Esophagus squamous epithelium (tissue), 4 donors: Measurements from ENCODE around the gene NID2.

Experiments used
- POLR2A ChIP-seq, 4 donors: fragments of 450-650 bp; IDR thresholded peaks; one replicate each; pipeline ENCODE4 v1.6.1; 2017; ENCODE audit warnings: antibody characterized with exemption in 4 of 4, mild to moderate bottlenecking in 4 of 4, moderate library complexity in 3 of 4
- TF ChIP-seq, protein P1 (sequence below), 6 experiments: fragments of 450-650 bp in 4 of 6; fragments of 200-600 bp in 2 of 6; sonication (generic) in 2 of 6; IDR thresholded peaks; one replicate each; pipeline ENCODE4 v1.5.1; 2016 to 2019; ENCODE audit warnings: antibody characterized with exemption in 6 of 6, mild to moderate bottlenecking in 4 of 6, moderate library complexity in 4 of 6

DNA sequence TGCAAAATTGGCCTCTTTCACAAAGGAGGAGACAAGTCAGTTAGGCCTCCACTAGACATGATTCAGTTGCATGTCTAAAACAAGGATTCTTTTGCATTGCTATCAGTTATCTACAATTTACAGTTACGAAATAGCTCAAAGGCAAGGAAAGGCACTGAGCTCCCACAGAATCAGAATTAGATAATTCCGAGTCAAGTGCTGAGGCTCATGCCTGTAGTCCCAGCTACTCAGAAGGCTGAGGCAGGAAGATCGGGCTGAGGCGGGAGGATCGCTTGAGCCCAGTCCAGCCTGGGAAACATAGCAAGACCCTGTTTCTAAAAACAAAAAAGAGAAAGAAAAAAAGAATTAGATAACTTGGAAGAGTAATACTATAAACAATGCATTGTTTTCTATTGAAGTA, 91.8 kb downstream of the NID2 start:
- TF ChIP-seq, protein P1, sequence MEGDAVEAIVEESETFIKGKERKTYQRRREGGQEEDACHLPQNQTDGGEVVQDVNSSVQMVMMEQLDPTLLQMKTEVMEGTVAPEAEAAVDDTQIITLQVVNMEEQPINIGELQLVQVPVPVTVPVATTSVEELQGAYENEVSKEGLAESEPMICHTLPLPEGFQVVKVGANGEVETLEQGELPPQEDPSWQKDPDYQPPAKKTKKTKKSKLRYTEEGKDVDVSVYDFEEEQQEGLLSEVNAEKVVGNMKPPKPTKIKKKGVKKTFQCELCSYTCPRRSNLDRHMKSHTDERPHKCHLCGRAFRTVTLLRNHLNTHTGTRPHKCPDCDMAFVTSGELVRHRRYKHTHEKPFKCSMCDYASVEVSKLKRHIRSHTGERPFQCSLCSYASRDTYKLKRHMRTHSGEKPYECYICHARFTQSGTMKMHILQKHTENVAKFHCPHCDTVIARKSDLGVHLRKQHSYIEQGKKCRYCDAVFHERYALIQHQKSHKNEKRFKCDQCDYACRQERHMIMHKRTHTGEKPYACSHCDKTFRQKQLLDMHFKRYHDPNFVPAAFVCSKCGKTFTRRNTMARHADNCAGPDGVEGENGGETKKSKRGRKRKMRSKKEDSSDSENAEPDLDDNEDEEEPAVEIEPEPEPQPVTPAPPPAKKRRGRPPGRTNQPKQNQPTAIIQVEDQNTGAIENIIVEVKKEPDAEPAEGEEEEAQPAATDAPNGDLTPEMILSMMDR (IDR thresholded peaks at IDR 0.05), result no peak
- no peak for TF ChIP-seq POLR2A (IDR thresholded peaks at IDR 0.05)
